Neural progenitor cell (in vitro differentiated cells): ENCODE measurements around the gene TCF4.

Experiments used
- EZH2phosphoT487 ChIP-seq: fragments of 200-600 bp; sonication (generic); IDR thresholded peaks from 2 replicates; pipeline ENCODE4 v1.6.1; 2017; ENCODE audit warnings: antibody characterized with exemption
- TF ChIP-seq, protein P1 (sequence below): fragments of 200-600 bp; sonication (generic); IDR thresholded peaks from 2 replicates; pipeline ENCODE4 v1.5.1; 2017; ENCODE audit warnings: antibody characterized with exemption, mild to moderate bottlenecking

DNA sequence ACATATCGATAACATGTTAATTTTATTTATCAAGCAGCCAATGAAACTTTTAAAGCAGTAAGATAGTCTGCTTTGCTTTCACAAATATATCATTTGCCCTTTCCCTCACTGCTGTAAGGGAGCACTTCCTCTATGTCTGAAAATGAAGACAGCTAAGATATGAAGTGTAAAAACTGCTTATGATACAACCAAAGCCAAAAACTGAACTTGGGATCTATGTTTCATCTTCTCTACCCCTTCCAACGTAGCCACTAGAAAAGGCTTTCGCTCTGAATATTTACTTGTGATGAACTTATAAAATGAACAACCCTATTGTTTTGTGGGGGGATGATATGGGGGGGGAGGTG lies 140.3 kb downstream of the TCF4 start:
- TF ChIP-seq, protein P1, sequence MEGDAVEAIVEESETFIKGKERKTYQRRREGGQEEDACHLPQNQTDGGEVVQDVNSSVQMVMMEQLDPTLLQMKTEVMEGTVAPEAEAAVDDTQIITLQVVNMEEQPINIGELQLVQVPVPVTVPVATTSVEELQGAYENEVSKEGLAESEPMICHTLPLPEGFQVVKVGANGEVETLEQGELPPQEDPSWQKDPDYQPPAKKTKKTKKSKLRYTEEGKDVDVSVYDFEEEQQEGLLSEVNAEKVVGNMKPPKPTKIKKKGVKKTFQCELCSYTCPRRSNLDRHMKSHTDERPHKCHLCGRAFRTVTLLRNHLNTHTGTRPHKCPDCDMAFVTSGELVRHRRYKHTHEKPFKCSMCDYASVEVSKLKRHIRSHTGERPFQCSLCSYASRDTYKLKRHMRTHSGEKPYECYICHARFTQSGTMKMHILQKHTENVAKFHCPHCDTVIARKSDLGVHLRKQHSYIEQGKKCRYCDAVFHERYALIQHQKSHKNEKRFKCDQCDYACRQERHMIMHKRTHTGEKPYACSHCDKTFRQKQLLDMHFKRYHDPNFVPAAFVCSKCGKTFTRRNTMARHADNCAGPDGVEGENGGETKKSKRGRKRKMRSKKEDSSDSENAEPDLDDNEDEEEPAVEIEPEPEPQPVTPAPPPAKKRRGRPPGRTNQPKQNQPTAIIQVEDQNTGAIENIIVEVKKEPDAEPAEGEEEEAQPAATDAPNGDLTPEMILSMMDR, result no peak
- TF ChIP-seq EZH2phosphoT487, result no peak
